Suppressor macrophage treated with lipopolysaccharide for 4 hours (primary cell): ENCODE data around the gene OPCML.

Experiments
- DNase-seq: peaks from one replicate; pipeline ENCODE4 v3.0.0-alpha.2; 2020

The OPCML gene

DNA sequence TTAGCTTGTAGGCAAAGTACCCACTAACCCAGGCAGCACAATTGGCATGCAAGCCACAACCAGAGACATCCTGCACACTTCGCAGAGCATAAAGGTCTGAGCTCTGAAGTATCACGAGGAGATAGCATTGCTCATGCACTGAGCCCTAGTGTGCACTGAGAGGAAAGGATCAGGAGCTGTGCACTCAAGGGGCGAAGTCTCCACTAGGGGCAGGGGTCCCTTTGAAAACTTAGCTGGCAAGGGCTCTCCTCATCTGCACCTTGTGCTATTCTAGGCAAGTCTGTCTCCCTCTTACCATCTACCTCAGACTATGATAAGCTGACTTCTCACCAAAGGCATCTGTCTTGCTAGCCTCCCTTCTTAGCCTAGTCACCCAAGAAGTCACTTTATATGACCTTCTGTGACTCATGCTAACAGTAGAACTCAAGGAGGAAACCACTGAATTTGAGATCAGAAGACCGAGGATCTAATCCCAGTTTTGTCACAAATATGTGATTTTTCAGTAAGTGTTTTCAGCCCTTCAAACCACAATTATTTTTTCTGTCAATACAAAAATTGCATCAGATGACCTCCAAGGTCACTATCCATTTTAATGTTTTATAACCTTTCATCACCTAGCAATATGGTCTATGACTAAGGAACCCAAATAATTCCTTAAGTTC lies 1083.8 kb downstream of the OPCML start:
- no peak for DNase-seq

DNA sequence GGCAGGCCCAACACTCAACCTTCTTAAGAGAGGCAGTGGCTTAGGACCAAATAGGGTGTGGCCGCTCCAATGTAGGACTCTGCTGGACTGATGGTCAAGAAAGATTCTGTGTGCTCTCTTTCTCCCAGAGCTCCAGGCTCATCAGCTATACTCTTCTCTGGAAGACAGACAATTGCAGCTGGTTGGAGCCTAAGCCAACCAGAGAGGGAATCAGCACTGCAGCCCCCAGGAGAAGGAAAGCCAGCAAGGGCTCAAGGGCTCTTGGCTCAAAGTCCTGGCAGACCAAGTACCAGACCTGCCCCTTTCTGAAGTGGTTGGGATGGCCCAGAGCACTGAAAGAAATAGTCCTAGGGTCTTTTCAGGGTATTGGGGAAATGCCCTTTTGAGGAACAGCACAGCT lies 1084.5 kb downstream of the OPCML start:
- DNase-seq: no peak

DNA sequence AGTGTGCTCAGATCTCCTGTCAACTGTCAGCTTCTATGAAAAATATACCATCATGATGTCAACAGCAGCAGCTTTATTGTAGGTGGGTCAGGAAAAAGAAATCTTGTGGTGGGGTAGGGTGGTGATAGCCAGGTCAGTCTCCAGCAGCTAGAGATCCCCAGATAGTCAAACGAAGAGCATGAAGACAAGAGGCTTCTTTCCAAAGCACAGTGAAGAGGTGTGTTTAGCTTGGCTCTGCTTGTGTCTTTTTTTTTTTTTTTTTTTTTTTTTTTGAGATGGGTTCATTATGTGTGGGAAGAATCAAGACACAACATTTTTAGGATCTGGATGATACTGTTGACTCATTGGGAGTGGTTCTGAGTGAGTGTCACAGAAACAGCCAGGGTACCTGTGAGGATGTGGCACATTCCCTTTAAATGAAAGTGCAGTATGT lies 1086.4 kb downstream of the OPCML start:
- no peak for DNase-seq

DNA sequence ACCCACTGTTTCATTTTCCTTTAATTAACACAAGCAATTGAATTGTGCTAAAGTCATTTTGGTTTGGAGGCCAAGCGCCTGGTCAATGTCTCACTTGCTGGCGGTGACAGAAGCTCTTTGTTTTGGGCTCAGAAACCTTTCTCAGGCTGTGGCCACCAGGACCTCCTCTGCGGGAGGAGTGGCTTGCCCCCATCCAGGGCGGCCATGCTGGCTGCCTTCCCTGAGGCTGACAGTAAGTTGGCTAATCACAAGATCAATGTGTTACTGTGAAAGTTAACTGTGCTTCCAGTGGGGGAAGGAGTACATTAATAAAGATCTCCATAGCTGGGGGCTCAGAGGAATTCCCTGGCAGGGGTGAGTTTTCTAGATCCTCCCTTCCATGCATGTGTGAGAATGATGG lies 1087.4 kb downstream of the OPCML start:
- no peak for DNase-seq

DNA sequence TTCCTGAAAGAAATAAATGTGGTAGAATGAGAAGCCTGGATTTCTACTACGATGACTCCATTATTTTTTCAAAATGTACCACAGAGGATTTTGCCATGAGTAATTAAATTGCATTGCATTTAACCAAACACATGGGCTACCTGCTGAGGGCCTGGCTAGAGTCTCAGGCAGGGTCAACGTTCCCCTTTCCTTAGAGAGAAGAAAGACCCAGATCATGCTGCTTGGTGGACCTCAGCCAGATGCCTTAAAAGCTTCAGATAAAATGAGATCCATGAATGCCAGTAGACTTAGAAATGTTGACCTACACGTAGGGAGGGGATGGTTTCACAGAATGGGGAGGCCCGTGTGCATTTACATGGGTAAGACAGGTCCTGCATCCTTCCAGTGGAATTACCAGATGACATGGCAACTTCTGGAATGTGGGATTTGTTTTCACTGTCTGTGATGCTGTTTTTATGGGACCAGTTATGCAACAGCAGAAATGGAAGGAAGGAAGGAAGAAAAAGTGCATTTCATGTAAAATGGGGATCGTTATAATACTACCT lies 1092.5 kb downstream of the OPCML start:
- no peak for DNase-seq

DNA sequence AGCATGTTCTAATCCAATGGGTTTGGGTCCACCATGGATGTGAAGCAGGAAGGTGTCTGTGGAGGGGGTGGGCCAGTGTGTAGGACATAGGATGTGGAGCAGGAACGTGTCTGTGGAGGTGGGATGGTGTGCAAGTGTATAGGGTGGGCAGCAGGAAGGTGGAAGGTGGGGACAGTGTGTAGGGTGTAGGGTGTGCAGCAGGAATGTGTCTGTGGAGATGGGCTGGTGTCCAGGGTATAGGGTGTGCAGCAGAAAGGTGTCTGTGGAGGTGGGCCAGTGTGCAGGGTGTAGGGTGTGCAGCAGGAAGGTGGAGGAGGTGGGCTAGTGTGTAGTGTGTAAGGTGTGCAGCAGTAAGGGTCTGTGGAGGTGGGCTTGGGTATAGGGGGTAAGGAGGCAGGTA lies 1093.9 kb downstream of the OPCML start:
- DNase-seq: no peak

DNA sequence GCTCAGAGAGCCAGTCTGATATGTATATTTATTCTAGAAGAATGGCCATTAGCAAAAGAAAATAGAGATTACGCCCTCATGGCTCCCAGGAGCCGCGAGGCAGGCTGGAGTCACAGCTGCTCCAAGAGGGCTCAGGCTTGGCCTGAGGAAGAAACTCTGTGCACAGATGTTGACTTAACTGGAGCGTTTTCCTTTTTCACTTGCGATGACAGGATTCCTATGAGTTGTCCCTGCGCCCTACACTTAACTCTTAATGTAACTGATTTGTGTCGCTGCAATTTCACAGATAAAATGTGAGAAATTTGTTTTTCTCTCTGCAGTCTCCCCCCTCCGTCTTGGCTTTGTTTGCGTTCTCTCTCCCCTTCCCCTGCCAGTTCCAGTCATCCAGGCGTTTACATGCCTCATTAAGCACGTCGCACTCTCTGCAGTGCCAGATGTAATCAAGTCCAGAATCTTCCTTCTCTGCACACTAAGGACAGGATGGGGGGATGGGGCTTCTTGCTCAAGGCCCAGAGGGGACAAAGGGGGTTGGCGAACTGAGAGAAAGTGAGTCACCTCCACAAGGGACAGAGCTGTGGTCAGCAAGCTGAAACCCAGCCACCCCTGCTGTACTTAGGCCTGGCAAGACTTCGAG lies 1101.8 kb downstream of the OPCML start:
- no peak for DNase-seq

DNA sequence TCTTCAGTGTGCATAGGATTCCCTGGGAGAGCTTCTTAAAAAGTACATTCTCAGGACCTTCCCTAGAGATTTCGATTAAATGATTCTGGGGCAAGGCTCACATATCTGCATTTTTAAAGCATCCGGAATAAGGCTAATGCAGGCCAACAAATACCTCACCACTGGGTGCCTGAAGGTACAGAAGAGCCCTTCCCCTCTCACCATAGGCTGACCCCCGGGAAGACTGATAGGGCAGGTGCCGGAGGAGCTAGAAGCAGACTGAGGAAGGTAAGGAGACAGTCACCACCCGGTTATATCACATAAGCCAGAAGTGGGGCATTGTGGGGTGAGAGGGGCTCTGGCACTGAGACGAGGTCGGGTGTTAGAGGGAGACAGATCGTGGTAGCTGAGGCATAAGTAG lies 1102.6 kb downstream of the OPCML start:
- DNase-seq: no peak

DNA sequence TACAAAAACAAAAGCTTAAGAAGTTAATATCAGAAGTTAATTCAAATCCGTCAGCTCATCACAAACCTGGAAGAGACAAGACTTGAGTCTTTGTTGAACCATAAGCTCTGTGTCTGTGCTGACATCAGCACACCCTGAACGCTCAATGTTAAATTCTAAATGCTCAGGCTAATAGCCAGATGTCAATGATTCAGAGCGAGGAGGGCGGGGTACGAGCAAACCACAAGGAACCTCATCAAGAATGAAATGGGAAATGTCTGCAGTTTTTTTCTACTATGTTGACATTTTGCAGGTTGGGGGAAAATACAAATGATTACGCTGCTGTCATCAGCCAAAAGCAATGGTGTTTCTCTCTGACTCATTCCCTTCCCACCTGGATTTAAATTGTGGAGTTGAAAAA lies 1104.7 kb downstream of the OPCML start:
- DNase-seq: no peak

DNA sequence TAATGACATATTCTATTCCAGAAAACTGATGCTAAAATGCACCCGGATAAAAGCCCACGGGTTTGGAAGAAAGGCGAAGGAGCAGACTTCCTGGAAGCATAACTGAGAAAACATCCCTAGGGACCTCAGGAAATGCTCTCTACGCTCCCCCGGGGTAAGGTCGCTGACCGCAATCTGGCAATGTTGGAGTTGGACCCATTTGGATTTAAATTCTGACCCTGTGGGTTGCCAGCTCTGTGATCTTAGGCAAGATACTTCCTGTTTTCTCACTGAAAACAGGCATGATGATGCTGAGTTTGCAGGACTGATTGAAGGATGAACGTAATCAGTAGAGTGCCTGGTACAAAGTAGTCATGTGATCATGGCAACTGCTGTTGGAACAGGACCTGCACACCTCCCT lies 1107.9 kb downstream of the OPCML start:
- DNase-seq: no peak

DNA sequence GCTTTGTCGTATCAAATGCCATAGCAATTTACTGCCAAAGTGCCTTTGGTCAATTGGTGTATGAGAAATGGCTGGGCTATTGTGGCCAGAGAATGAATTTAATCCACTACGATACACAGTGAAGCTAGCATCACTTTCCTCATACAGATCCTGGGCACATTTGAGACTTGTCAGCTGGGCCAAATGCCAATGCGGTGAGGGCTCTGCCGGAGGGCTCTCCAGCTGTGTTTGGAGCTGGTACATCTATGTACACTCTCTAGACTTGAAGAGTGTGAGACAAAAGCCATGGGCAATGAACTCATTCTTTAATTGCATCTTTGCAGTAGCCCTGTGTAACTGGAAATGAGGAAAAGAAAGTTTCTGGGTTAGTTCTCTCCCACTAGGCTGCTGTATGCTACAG lies 1109.0 kb downstream of the OPCML start:
- DNase-seq: no peak

DNA sequence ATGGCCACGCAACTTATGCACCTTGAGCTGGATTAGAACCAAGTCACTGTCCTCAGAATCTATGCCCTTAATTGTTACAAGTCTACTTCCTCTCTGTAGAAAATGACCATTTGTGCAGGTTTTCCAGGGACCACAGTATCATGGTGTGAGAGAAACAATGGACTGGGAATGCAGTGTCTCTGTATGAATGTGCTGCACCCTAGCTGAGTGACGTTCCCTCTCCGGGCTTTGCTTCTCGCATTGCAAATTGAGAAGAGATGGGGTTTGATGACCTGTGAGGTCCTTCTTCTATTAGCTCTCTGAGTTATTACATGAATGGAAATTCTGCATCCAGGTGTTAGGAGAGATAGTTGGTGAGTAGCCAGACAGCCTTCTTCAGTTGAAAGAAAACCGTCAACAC lies 1109.6 kb downstream of the OPCML start:
- no peak for DNase-seq

DNA sequence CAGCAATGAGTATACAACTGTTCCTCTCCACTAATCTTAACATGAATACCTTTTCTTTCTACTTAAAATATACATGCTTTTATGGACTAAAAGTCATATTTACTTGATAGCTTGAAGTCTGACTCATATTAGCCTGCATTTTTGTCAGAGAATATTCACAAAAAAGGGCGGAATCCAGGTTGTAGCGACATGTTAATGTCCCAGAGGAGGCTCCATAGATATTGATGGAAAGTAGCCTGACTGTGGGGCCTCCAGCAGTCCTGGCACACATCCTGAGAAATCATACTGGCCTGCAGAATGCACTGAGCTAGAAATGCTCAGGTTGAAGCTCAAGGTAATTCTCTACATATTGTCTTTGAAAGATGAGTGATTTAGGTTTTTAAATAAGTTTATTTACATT lies 1110.7 kb downstream of the OPCML start:
- no peak for DNase-seq

DNA sequence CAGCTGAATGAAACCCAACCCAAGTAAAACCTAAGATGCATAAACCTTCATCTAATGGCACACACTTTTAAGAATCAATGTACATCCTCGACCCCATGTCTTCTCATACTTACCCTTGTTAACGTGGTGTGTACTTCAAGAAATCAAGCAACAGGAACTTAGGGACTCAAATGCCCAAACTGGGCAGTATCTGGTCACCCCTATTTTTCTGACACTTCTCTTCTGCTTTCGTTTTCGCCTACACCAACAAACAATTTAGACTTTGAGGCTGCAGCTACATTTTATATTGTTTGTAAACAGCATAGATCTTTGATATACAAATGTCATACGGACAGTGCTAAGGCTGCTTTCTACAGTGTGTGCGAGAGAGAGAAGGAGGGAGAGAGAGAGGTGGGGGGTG lies 1117.8 kb downstream of the OPCML start:
- no peak for DNase-seq

DNA sequence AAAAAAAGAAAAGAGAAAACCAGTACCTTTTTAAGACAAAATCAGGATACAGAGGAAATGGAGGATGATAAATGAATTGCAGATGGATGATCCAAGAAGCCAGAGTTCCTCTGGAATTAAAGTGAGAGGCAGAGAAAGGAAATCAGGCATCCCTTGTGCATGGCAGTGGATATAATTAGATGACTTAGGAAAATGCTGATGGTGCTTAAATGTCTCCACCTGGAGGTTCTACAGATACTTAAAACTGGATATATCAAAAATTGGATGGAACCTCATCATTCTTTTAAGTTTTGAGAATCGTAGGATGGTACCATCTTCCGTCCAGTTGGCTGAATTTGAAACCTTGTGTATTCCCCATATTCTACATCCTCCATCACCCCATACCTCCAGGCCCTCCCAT lies 1121.9 kb downstream of the OPCML start:
- DNase-seq: no peak

DNA sequence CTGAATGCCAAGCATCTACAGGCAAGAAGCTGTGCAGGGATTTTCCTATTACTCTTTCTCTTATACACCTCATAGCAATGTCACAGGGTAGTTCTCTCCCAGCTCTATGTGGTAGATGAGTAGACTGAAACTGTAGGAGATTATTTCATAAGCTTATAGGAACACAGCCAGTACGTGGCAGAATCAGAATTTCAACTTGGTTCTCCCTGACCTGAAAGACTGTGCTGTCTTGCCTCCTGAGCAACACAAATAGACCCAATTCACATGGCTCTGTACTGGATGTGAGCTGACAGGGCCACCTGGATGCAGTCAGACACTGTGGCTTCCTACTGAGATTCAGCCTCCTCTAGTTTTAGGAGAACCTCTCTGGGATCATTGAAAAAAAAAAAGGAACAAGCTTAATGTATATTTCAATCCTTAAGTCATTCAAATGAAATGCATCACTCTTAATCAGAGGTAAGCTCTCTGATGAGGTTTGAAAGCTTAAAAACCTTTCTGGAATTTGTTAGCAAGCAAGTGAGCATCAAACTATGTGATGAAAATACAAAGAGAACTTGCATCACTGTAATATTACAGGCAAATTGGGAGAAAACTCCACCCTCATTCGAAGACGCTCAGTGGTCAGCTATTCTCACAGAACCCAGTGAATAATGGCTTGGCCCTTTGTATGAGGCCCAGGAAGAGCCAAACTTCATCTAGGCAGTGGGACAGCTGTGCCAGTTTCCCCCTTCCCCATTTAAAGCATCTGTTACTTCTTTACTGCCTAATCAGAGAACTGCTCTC lies 1122.5 kb downstream of the OPCML start:
- no peak for DNase-seq

DNA sequence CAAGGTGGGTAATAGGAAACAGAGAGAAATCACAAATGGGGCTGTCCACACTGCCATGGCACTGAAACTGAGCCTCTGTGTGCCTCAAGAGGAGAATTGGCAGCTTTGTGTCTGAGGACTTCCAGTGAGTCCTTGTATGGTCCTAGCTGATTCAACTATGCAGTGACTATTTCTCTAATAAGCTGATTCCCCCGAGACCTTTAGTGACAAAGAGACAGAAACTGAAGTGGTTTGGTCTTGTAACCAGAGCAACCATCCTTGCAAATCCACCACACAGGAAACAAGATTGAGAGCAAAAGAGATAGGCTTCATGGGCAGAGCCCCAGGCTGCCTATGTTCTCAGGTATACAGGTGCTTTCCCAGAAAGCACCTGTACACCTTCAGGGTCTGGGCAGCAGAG lies 1123.4 kb downstream of the OPCML start:
- no peak for DNase-seq

DNA sequence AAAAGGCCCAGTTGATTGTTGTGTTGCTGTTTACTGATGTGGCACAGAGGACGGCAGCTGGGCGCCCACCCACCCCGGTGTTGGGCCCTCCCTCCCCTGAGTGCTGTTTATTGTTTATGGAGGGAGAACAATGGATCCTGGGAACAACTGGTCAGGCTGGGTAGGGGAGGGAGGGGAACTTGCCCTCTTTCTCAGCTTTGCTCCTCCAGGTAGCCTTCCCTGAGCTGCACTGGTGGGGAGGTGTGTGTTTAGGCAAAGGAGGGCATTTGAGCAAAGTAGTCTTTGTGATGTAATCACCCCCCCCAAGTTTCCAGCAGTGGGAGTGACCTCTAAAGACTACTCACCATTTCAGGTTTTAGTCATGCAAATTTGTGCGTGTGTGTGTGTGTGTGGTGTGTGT lies 1126.6 kb downstream of the OPCML start:
- no peak for DNase-seq

DNA sequence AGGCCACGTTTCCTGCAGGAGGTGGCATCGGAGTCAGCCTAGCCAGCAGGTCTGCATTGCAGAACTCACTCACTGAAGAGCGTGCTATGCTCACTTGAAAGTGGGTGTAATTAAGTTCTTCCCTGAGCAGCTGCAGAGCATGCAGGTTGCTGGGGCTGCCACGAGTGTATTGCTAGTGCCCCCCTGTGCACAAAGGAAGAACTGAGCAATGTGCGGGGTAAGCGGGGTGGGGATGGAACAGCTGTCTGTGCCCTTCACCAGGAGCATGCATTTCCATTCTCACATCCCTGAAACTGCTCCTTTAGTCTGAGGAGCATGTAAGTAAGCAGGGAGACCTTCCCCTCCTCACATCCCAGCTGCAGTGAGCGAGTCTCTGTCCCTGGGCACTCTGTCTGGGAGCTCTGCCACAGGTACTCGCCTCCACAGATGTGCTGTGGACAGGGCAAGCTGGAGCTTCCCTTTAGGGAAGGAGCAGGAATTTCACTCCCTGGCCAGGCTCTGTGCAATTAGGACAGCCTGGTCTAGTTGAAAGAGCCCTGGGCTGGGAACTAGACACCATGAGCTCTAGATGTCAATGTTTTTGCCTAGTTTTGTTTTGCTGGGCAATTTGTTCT lies 1130.1 kb downstream of the OPCML start:
- no peak for DNase-seq

DNA sequence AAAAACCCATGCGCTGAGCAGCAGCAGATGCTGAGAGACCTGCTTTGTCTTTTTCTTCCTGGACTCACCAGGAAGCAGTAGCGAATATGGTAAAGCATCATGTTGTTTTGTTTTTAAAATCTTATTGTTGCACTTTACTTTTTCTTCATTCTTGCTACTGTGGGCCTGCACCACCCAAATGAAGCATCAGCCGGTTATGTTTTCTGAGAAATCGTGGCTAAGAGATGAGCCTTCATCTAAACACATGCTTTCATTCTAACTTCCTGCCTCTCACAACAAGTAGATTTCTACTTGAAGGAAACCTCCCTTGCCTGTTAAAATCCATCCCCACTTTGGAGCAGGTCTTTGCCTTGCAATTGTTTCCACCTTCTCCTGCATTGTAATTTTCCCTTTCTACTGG lies 1136.0 kb downstream of the OPCML start:
- DNase-seq: no peak

DNA sequence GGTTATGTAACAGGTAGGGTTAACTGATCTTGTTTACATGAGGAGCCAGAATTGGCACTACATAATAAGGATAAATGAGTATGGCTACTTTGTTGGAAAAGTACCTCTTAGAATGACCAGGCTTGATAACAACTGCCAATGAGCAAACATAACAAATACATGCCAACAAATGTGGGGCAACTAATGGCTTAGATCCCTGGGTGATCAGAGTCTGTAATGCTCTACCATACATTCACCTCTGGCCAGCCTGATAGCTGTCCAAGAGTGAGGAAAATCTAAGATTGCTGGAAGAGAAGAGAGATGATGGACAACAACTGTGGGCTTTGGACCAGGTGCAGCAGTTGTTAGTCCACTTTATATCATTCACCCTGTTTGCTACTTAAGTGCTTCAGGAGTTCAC lies 1136.9 kb downstream of the OPCML start:
- no peak for DNase-seq

DNA sequence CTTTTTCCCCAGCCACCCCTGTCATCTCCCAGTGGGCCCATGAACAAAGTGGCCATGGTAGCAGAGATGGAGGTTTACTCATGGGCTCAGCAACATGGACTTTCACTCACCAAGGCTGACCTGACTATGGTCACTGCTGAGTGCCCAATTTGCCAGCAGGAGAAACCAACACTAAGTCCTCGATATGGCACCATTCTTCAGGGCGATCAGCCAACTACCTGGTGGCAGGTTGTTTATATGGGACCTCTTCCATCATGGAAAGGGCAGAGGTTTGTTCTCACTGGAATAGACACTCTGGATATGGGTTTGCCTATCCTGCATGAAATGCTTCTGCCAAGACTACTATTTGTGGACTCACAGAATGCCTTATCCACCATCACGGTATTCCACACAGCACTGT lies 1152.8 kb downstream of the OPCML start:
- DNase-seq: no peak

DNA sequence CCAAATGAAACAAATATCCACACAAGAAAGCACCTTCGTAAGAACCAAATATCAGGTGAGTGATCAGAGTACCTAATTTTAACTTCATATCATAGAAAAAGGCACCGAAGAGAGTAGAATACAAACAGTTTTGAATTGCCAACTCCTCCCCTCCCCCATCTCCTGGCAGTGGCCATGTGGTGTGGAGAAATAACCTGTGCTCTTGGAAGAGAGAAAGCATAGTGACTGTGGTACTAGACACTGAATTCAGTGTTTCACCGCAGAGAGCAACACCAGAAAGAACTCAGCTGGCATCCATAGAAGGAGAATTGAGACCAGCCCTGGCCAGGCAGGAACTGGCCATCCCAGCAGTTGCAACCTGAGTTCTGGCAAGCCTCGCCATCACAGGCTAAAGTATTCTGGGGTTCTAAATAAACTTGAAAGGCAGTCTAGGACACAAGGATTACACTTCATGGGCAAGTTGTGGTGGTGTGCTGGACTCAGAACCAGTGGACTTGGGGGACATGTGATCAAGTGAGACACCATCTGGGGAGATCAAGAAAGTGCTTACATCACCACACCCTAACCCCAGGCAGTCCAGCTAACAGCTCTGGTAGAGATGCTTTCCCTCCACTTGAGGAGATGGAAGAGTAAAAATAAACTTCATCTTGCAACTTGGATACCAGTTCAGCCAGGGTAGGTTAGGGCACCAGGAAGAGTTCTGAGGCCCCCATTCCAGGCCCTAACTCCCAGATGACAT lies 1158.7 kb downstream of the OPCML start:
- no peak for DNase-seq
